HCT116 (cell line): ENCODE results near the gene KLK13. TPM values are rescaled to one million over a fixed set of nuclear protein-coding genes. Genes with fewer than 3 reads are reported as not detected.

Experiments
- ATAC-seq: fragments of 200-7000 bp; cut with Tn5 transposase; 2 replicates; pipeline ENCODE4 v1.9.1; 2020; ENCODE audit warnings: mild to moderate bottlenecking, moderate library complexity
- BruUV-seq: library from RNA; stranded (reverse); fragments of 400-500 nt; replicated peaks from 2 replicates; lab custom pipeline; 2021; lab: Mats Ljungman, UMichigan
- CTCF ChIA-PET: fragments of 300-600 bp; sonication (Branson Sonifier 250); formaldehyde crosslinking; loops from one replicate; lab custom pipeline; 2021; ENCODE audit warnings: antibody characterized with exemption; lab: Charles Lee
- POLR2A ChIA-PET: fragments of 300-600, 350-600 bp; sonication (Branson Sonifier 250); formaldehyde crosslinking; loops from one replicate; lab custom pipeline; 2021; ENCODE audit warnings: antibody characterized with exemption; lab: Charles Lee
- RAD21 ChIA-PET, 2 experiments: fragments of 300-600 bp; sonication (Branson Sonifier 250); formaldehyde crosslinking; loops; one replicate each; lab custom pipeline; 2023; ENCODE audit warnings: low total read pairs in 2 of 2; ENCODE audit not compliant: uncharacterized antibody in 2 of 2, unreplicated experiment in 2 of 2, low non-redundant PET in 1 of 2; lab: Charles Lee
- DNase-seq: peaks from one replicate; pipeline ENCODE4 v3.0.0-alpha.2; 2010; ENCODE audit warnings: low read depth, low spot score
- H2AFZ ChIP-seq: fragments of 200-600 bp; shearing (Covaris generic), sonication (generic); 2 replicates; pipeline ENCODE4 v1.6.1; 2017; ENCODE audit warnings: low read depth, mixed run types, mixed read lengths, antibody characterized with exemption, low read length; ENCODE audit not compliant: poor library complexity, severe bottlenecking
- H3K27ac ChIP-seq: 2 replicates; pipeline ENCODE4 v1.5.1; 2012; ENCODE audit warnings: low read depth, low read length
- H3K27me3 ChIP-seq: fragments of 200-600 bp; sonication (generic); 2 replicates; pipeline ENCODE4 v1.6.1; 2016; ENCODE audit warnings: mixed run types, low read length, mixed read lengths; ENCODE audit not compliant: insufficient read depth
- H3K36me3 ChIP-seq, 2 experiments: fragments of 200-500 bp in 1 of 2; fragments of 200-600 bp in 1 of 2; sonication (Bioruptor generic) in 1 of 2; sonication (generic) in 1 of 2; 2 replicates each; pipeline versions ENCODE4 v1.5.1 to v1.6.1; 2014 to 2016; ENCODE audit warnings: low read length in 2 of 2, inconsistent platforms in 1 of 2, mixed read lengths in 1 of 2, mixed run types in 1 of 2; ENCODE audit not compliant: insufficient read depth in 2 of 2, control insufficient read depth in 1 of 2
- H3K4me1 ChIP-seq, 2 experiments: fragments of 200-600 bp in 1 of 2; sonication (generic) in 1 of 2; 2 replicates each; pipeline versions ENCODE4 v1.5.1 to v1.6.1; 2012 to 2017; ENCODE audit warnings: low read length in 2 of 2, inconsistent platforms in 1 of 2, mild to moderate bottlenecking in 1 of 2, mixed read lengths in 1 of 2, mixed run types in 1 of 2, moderate library complexity in 1 of 2; ENCODE audit not compliant: insufficient read depth in 2 of 2, control insufficient read depth in 1 of 2
- H3K4me2 ChIP-seq: fragments of 200-600 bp; sonication (generic); 2 replicates; pipeline ENCODE4 v1.6.1; 2017; ENCODE audit warnings: mixed run types, low read length, mixed read lengths
- H3K4me3 ChIP-seq, 2 experiments: fragments of 200-600 bp in 1 of 2; sonication (generic) in 1 of 2; replicated peaks in 1 of 2; 2 replicates each; pipeline ENCODE4 v1.5.1; 2011 to 2016; ENCODE audit warnings: low read length in 2 of 2, control low read depth in 1 of 2, low read depth in 1 of 2, mild to moderate bottlenecking in 1 of 2, mixed read lengths in 1 of 2, mixed run types in 1 of 2
- H3K79me2 ChIP-seq: fragments of 200-600 bp; sonication (generic); 2 replicates; pipeline ENCODE4 v1.6.1; 2017; ENCODE audit warnings: mild to moderate bottlenecking, mixed run types, low read length, moderate library complexity, mixed read lengths; ENCODE audit not compliant: insufficient read depth
- H3K9ac ChIP-seq: fragments of 200-600 bp; sonication (generic); 2 replicates; pipeline ENCODE4 v1.6.1; 2016; ENCODE audit warnings: low read length, mixed read lengths
- H3K9me2 ChIP-seq: fragments of 200-600 bp; sonication (generic), shearing (Covaris generic); 2 replicates; pipeline ENCODE4 v1.6.1; 2017; ENCODE audit warnings: mixed run types, mild to moderate bottlenecking, moderate library complexity; ENCODE audit not compliant: insufficient read depth
- H3K9me3 ChIP-seq, 2 experiments: fragments of 200-500 bp in 1 of 2; fragments of 200-600 bp in 1 of 2; sonication (Bioruptor generic) in 1 of 2; sonication (generic) in 1 of 2; 2 replicates each; pipeline ENCODE4 v1.6.1; 2014 to 2017; ENCODE audit warnings: low read length in 2 of 2, mixed read lengths in 2 of 2, inconsistent platforms in 1 of 2, low read depth in 1 of 2, mild to moderate bottlenecking in 1 of 2, mixed run types in 1 of 2, moderate library complexity in 1 of 2; ENCODE audit not compliant: control insufficient read depth in 1 of 2, insufficient read depth in 1 of 2
- H4K20me1 ChIP-seq: fragments of 200-600 bp; sonication (generic), shearing (Covaris generic); 2 replicates; pipeline ENCODE4 v1.6.1; 2017; ENCODE audit warnings: mixed run types, mild to moderate bottlenecking, moderate library complexity; ENCODE audit not compliant: insufficient read depth
- ELF1 ChIP-seq: IDR thresholded peaks from 2 replicates; pipeline ENCODE4 v1.6.1; 2012; ENCODE audit warnings: low read depth, borderline replicate concordance
- EZH2phosphoT487 ChIP-seq: fragments of 200-600 bp; IDR thresholded peaks from 2 replicates; pipeline ENCODE4 v1.6.1; 2018; ENCODE audit warnings: antibody characterized with exemption, borderline replicate concordance
- FOSL1 ChIP-seq: IDR thresholded peaks from 2 replicates; pipeline ENCODE4 v1.6.1; 2012; ENCODE audit warnings: low read depth
- POLR2AphosphoS5 ChIP-seq: IDR thresholded peaks from 2 replicates; pipeline ENCODE4 v1.6.1; 2011; ENCODE audit warnings: mild to moderate bottlenecking, low read depth, low read length, moderate library complexity
- SRF ChIP-seq: IDR thresholded peaks from 2 replicates; pipeline ENCODE4 v1.6.1; 2012; ENCODE audit warnings: low read depth
- TCF7L2 ChIP-seq: IDR thresholded peaks from 2 replicates; pipeline ENCODE4 v1.7.0; 2011; ENCODE audit warnings: borderline replicate concordance, inconsistent platforms; ENCODE audit not compliant: insufficient read depth, insufficient read length; ENCODE audit errors: extremely low read depth
- ZNF274 ChIP-seq: fragments of 200-500 bp; sonication (Bioruptor generic); IDR thresholded peaks from 2 replicates; pipeline ENCODE4 v1.6.1; 2014; ENCODE audit warnings: mild to moderate bottlenecking, low read depth, low read length, inconsistent platforms
- intact Hi-C: fragments of 100-400 bp; cut with micrococcal nuclease; formaldehyde crosslinking; loops from 2 replicates; pipeline ENCODE4 v1.10.0; 2022
- total RNA-seq: library from RNA; stranded (reverse); gene quantifications from one replicate; pipeline ENCODE4 v1.2.1, GENCODE V29; 2021; ENCODE audit not compliant: unreplicated experiment
- TF ChIP-seq, protein P1 (sequence below): IDR thresholded peaks from 2 replicates; pipeline ENCODE4 v1.6.1; 2012; ENCODE audit warnings: low read depth

KLK13 gene
- total RNA-seq, 1 experiment from 2014 or later = 3.2 TPM

DNA sequence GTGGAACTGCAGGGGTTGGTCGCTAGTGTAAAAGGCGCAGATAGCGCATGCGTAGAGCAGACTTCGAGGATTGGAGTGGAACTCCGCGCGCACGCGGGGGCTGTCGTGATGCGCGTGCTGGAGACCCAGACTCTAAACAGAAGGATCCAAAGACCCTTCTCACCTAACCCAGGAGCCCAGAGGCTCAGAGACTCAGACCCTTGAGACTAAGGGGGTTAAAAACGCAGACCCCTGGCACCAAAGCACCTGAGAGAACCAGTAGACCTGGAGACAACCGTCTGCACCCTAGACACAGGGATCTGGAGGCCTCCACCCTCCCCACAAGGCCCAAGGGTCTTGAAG, 43.9 kb upstream of the KLK13 start:
- peak overlapping the region; percentile 93 to 95 for H3K4me3 ChIP-seq
- H2AFZ ChIP-seq = peak overlapping the region; percentile 91
- no peaks in the 10 kb centered on the region for H4K20me1 ChIP-seq
- POLR2A ChIA-PET = no interaction called here
- intact Hi-C loops = no loop called here
- DNase-seq (no peak), ATAC-seq (peak; percentile 9)
- no peak for TF ChIP-seq POLR2AphosphoS5
- TF ChIP-seq ZNF274 = no peak
- TF ChIP-seq ELF1 = no peak
- no peak for TF ChIP-seq SRF
- no peak for TF ChIP-seq TCF7L2
- TF ChIP-seq FOSL1 = no peak
- TF ChIP-seq, protein P1, sequence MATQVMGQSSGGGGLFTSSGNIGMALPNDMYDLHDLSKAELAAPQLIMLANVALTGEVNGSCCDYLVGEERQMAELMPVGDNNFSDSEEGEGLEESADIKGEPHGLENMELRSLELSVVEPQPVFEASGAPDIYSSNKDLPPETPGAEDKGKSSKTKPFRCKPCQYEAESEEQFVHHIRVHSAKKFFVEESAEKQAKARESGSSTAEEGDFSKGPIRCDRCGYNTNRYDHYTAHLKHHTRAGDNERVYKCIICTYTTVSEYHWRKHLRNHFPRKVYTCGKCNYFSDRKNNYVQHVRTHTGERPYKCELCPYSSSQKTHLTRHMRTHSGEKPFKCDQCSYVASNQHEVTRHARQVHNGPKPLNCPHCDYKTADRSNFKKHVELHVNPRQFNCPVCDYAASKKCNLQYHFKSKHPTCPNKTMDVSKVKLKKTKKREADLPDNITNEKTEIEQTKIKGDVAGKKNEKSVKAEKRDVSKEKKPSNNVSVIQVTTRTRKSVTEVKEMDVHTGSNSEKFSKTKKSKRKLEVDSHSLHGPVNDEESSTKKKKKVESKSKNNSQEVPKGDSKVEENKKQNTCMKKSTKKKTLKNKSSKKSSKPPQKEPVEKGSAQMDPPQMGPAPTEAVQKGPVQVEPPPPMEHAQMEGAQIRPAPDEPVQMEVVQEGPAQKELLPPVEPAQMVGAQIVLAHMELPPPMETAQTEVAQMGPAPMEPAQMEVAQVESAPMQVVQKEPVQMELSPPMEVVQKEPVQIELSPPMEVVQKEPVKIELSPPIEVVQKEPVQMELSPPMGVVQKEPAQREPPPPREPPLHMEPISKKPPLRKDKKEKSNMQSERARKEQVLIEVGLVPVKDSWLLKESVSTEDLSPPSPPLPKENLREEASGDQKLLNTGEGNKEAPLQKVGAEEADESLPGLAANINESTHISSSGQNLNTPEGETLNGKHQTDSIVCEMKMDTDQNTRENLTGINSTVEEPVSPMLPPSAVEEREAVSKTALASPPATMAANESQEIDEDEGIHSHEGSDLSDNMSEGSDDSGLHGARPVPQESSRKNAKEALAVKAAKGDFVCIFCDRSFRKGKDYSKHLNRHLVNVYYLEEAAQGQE = no peak
- TF ChIP-seq EZH2phosphoT487 = no peak
- peaks cover 19 to 37% of the 10 kb centered on the region in 2 experiments for H3K4me1 ChIP-seq
- H3K9ac ChIP-seq = peak overlapping the region; percentile 70
- no peaks in the 10 kb centered on the region for H3K9me3 ChIP-seq
- peaks cover 0 to 6% of the 10 kb centered on the region in 2 experiments; a peak in 2 of 4 replicates for H3K36me3 ChIP-seq
- no TSS peak for BruUV-seq
- CTCF ChIA-PET = no interaction called here
- RAD21 ChIA-PET = no interaction called here
- no peaks in the 10 kb centered on the region for H3K9me2 ChIP-seq
- H3K27ac ChIP-seq = no peak overlapping the region
- H3K27me3 ChIP-seq = no peaks in the 10 kb centered on the region; the same call in 1 of the 2 replicates
- peak overlapping the region; percentile 97 for H3K4me2 ChIP-seq
- peaks cover 34% of the 10 kb centered on the region for H3K79me2 ChIP-seq
